GM12878 (cell line): ENCODE data around the gene ACOT7. TPM values are rescaled to one million over a fixed set of nuclear protein-coding genes. Genes with fewer than 3 reads are reported as not detected.

Source experiments
- CHD2 ChIP-seq: IDR thresholded peaks from 2 replicates; pipeline ENCODE4 v1.6.1; 2011; ENCODE audit warnings: low read depth, low read length, improper control_type of control experiment, borderline replicate concordance
- GATAD2B ChIP-seq: fragments of 450-650 bp; conservative IDR thresholded peaks from 2 replicates; pipeline ENCODE4 v1.6.1; 2017; ENCODE audit warnings: low read depth, mild to moderate bottlenecking, moderate library complexity
- MTA3 ChIP-seq: IDR thresholded peaks from 2 replicates; pipeline ENCODE4 v1.6.1; 2012; ENCODE audit warnings: low read length, inconsistent platforms, borderline replicate concordance
- NFYB ChIP-seq: IDR thresholded peaks from 2 replicates; pipeline ENCODE4 v1.6.1; 2011; ENCODE audit warnings: low read depth, mild to moderate bottlenecking, low read length, improper control_type of control experiment, moderate library complexity; ENCODE audit not compliant: insufficient read depth
- TCF12 ChIP-seq: IDR thresholded peaks from 2 replicates; pipeline ENCODE4 v1.6.1; 2011; ENCODE audit warnings: low read depth, mild to moderate bottlenecking, low read length
- ZBTB33 ChIP-seq: fragments of 450-650 bp; IDR thresholded peaks from 2 replicates; pipeline ENCODE4 v1.6.1; 2017; ENCODE audit warnings: mild to moderate bottlenecking
- ZNF592 ChIP-seq: fragments of 450-650 bp; IDR thresholded peaks from 2 replicates; pipeline ENCODE4 v1.6.1; 2017; ENCODE audit warnings: mild to moderate bottlenecking, moderate library complexity
- polyA plus RNA-seq, 11 experiments: library from polyadenylated mRNA; depleted of rRNA in 4 of 11; unstranded in 6 of 11; stranded (reverse) in 5 of 11; fragments of >200 nt; fragmentation: Nextera tagmentation in 4 of 11; fragmentation: Illumina TruSeq in 1 of 11; extraction: Ambion mirVana in 4 of 11; extraction: Trizol in 1 of 11; gene quantifications; 1 replicate in 1 of 11; 2 replicates in 10 of 11; pipeline versions ENCODE4 v1.2.1 to v1.2.3, GENCODE V29; 2011 to 2016; ENCODE audit warnings: inconsistent platforms in 2 of 11, missing spikeins in 2 of 11, low read depth in 1 of 11
- total RNA-seq, 4 experiments: library from RNA; depleted of rRNA in 3 of 4; stranded (reverse); fragments of >200 nt in 3 of 4; fragmentation: Illumina TruSeq in 1 of 4; extraction: Trizol in 1 of 4; gene quantifications; 2 replicates each; pipeline versions ENCODE4 v1.2.1 to v1.2.3, GENCODE V29; 2013 to 2021
- TF ChIP-seq, protein P1 (sequence below): fragments of 450-650 bp; IDR thresholded peaks from 2 replicates; pipeline ENCODE4 v1.6.1; 2017; ENCODE audit warnings: antibody characterized with exemption, mild to moderate bottlenecking, moderate library complexity

ACOT7 gene
- total and polyA plus RNA-seq, 10 of the 15 experiments (the other 5 are each of a cell fraction or from before 2014, with no cell fraction given), result 8.9 to 206 (median 61.2) TPM

DNA sequence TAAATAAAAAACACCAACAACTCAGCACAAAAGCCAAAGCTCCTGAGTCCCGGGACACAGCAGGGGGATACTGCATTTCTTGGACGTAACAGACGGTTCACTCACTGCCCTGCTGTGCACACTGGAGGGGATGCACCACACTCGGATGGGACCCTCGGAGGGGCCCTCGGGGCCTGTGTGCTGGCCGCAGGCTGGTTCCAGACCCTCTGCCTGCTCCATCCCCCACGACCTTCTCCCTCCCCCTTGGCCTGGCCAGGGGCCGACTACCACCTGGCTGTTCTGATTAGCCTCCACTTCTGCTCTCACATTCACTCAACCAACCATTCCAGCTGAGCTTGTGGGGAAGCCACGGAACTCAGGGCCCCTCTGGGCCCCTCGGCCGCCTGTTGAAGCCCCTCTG is 64.9 kb downstream of the ACOT7 start (continued):
- no peak for TF ChIP-seq ZNF592
- TF ChIP-seq GATAD2B, result no peak
- TF ChIP-seq MTA3, result no peak
- no peak for TF ChIP-seq NFYB
- no peak for TF ChIP-seq CHD2
- TF ChIP-seq ZBTB33, result no peak
- TF ChIP-seq, protein P1, sequence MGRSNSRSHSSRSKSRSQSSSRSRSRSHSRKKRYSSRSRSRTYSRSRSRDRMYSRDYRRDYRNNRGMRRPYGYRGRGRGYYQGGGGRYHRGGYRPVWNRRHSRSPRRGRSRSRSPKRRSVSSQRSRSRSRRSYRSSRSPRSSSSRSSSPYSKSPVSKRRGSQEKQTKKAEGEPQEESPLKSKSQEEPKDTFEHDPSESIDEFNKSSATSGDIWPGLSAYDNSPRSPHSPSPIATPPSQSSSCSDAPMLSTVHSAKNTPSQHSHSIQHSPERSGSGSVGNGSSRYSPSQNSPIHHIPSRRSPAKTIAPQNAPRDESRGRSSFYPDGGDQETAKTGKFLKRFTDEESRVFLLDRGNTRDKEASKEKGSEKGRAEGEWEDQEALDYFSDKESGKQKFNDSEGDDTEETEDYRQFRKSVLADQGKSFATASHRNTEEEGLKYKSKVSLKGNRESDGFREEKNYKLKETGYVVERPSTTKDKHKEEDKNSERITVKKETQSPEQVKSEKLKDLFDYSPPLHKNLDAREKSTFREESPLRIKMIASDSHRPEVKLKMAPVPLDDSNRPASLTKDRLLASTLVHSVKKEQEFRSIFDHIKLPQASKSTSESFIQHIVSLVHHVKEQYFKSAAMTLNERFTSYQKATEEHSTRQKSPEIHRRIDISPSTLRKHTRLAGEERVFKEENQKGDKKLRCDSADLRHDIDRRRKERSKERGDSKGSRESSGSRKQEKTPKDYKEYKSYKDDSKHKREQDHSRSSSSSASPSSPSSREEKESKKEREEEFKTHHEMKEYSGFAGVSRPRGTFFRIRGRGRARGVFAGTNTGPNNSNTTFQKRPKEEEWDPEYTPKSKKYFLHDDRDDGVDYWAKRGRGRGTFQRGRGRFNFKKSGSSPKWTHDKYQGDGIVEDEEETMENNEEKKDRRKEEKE, result no peak
- TF ChIP-seq TCF12, result no peak
